HFF-Myc (cell line): Measurements from ENCODE around the gene FOXC1.

Source experiments
- DNase-seq: peaks from one replicate; pipeline ENCODE4 v3.0.0-alpha.2; 2011; ENCODE audit warnings: low read depth; ENCODE audit errors: extremely low read depth
- H3K4me3 ChIP-seq: replicated peaks from 2 replicates; pipeline ENCODE4 v1.5.1; 2011; ENCODE audit warnings: low read depth, mild to moderate bottlenecking, control low read depth, low read length
- TF ChIP-seq, protein P1 (sequence below): IDR thresholded peaks from 2 replicates; pipeline ENCODE4 v1.5.1; 2012; ENCODE audit warnings: mild to moderate bottlenecking, low read depth, low read length, control low read depth; ENCODE audit errors: missing control alignments

The FOXC1 gene

DNA sequence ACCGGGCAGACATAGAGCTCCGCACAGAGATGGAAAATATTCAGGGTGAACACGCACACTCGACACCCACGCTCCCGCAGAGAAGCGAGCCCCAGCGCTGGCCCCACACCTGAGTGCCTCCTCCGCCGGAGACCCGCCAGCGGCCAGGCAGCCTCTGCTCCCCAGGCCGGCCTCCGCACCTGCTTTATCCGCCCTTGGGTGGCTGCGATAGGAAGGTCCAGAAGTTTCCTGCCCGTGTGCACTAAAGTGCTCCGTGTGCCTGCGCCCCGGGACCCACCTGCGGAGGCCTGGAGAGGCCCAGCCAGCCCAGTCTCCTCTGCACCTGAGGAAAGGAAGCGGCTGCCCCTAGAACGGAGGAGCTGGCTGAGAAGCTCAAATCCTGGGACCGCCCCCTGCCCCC lies 10.8 kb upstream of the FOXC1 start:
- DNase-seq = no peak
- TF ChIP-seq, protein P1, sequence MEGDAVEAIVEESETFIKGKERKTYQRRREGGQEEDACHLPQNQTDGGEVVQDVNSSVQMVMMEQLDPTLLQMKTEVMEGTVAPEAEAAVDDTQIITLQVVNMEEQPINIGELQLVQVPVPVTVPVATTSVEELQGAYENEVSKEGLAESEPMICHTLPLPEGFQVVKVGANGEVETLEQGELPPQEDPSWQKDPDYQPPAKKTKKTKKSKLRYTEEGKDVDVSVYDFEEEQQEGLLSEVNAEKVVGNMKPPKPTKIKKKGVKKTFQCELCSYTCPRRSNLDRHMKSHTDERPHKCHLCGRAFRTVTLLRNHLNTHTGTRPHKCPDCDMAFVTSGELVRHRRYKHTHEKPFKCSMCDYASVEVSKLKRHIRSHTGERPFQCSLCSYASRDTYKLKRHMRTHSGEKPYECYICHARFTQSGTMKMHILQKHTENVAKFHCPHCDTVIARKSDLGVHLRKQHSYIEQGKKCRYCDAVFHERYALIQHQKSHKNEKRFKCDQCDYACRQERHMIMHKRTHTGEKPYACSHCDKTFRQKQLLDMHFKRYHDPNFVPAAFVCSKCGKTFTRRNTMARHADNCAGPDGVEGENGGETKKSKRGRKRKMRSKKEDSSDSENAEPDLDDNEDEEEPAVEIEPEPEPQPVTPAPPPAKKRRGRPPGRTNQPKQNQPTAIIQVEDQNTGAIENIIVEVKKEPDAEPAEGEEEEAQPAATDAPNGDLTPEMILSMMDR = no peak
- H3K4me3 ChIP-seq = no peak overlapping the region

DNA sequence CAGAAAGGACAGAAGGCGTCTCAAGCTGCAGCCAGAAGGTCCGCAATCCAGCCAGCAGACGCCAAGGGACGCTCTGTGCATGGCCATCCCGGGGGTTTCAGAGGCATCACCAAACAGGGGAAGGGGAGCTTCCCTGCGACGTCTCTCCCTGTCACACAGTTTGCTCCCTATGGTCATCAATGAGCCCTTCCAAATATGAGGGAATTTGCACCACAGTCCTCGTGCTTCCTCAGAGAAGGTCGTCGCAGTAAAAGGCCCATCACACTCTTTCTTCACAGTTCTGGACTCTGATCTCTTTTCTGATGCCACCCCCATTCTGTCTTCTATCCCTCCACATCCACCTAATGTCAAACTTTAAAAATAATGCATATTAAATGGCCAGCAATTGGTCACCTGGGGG lies 10.2 kb upstream of the FOXC1 start:
- TF ChIP-seq, protein P1 = no peak
- no peak for DNase-seq

DNA sequence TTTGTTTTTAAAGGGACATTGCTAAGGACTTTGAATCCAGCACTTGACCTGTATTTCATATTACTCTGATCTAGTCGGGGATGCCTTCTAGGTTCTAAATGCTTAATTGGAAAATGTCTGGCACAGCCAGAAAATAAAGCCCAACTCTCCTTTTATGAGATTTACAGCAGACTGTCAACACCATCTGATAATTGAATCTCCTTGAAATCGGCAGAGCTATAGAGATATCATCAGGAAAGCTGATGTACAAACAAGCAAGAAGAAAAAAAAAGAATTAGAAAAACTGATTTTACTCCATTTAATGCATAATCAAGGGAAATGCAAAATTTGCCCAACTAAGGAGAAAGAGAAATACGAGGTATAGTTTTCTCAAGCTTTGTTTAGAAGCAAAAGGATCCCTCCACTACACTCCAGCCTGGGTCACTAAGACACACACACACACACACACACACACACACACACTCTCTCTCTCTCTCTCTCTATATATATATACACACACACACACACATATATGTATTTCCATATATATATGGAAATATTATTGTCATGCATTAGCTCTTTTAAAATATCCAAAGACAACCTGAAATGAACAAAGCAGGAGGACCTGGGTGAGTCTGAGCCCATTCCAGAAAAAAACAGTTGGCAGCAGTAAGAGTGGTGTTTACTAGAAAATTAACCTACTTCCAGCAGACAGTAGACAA lies 9.5 kb upstream of the FOXC1 start:
- TF ChIP-seq, protein P1 = no peak
- no peak for DNase-seq

More for the DNA sequence above, 10.2 kb upstream of the FOXC1 start:
- no peak overlapping the region for H3K4me3 ChIP-seq

DNA sequence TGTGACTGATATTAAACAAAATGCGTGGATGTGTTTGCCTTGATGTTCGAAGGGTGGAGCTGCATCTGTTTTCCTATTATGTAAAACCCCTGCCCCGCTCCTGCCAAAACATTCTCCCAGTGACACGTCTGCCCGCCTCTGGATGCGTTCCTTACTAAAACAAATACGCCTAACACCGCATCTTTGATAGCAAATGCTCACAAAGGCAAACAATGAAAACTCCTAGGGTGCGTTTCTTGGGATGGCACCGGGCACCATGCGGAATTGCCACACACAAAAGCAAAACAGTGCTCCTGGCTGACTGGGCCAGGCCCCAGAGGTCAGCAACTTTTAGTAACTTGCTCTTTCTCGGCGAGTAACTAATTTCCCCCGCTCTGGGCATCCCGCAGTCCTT lies 9.0 kb upstream of the FOXC1 start:
- no peak overlapping the region for H3K4me3 ChIP-seq
- no peak for DNase-seq
- TF ChIP-seq, protein P1 = no peak

More for the DNA sequence above, 9.5 kb upstream of the FOXC1 start:
- no peak overlapping the region for H3K4me3 ChIP-seq

DNA sequence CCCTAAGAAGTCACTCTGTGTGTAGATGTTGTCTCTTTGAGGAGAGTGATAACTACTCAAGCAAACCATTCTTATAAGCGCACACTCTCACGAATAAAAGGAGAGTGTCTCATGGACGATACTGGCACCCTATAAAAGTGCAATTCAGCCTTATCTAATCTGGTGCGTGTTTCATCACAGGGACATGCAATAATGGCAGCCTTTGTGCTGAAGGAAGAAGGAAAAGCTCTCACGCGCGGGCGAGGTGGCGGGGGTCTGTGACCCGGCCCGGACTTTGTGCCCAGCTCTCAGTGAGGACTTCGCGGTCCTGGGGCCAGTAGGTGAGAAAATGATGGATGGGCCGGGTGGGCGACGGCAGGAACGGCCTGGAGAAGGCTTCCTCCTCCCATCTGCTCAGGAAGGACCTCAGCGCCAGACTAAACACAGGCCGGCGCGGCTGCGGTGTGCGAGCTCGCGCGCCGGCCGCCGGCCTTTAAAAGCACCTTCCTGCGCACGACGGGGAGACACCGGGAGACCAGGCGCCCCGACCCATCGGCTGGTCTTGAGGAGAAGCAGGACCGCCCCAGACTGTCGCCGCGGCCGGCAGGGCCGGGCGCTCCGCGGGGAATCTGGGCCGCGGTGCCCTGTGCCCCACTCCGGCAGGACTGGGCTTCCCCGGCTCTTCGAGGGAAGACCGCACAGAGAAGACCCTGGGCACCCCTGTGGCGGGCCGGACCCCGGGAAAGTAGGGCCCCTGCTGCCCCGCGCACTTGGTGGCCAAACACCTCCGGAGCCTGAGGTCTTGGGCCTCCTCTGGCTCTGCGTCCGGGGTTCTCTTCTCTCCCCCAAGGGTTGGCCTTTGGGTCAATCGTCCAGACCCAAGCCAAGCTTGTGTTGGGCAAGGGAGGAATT lies 8.3 kb upstream of the FOXC1 start:
- TF ChIP-seq, protein P1 = no peak
- H3K4me3 ChIP-seq = no peak overlapping the region
- no peak for DNase-seq

DNA sequence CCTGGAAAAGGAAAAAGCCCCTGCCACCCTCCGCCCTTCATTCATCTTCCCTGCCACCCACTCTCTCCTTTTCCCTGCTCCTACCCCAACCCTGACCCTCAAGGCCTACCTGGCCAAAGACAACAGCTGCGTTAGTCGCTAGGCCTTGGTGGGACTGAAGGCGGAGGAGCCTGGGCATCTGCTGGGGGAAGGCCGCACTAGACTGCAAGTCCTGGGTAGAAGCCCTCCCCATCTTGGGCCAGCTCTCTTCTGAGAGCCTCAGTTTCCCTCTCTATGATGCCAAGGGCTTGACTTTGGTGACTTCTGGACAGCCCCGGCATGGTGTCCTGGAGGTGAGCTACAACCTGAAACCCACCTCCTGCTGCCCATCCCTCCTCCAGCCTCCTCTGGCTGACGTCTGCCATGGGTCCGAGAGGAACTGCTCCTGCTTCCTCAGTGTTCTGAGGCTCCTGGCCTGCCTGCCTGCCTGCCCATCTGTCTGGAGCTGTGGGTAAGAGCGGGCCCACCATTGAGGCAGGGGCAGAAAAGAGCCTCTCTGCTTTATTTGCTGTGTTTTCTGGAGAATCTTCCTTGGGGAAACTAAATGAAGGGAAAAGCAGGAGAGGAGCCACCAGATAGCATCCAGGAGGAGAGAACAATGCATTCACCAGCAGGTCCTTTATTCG lies 7.5 kb upstream of the FOXC1 start:
- TF ChIP-seq, protein P1 = no peak
- no peak overlapping the region for H3K4me3 ChIP-seq
- DNase-seq = no peak
